HepG2 (cell line): ENCODE measurements around the gene NTMT1. TPM values are rescaled to one million over a fixed set of nuclear protein-coding genes. Genes with fewer than 3 reads are reported as not detected.

ENCODE experiments used
- ARNT2 ChIP-seq: sonication (generic); formaldehyde crosslinking; IDR thresholded peaks from 2 replicates; pipeline ENCODE4 v1.8.0; 2022; ENCODE audit warnings: mild to moderate bottlenecking, low read depth, missing genetic modification reagents, moderate library complexity
- BATF2 ChIP-seq: sonication (generic); formaldehyde crosslinking; IDR thresholded peaks from 2 replicates; pipeline ENCODE4 v1.8.0; 2022; ENCODE audit warnings: mild to moderate bottlenecking, missing genetic modification reagents, moderate library complexity
- EED ChIP-seq: sonication (generic); formaldehyde crosslinking; IDR thresholded peaks from 2 replicates; pipeline ENCODE4 v1.5.0; 2020; ENCODE audit warnings: mild to moderate bottlenecking, missing genetic modification reagents
- HCFC1 ChIP-seq: fragments of 150-350 bp; IDR thresholded peaks from 2 replicates; pipeline ENCODE4 v1.6.1; 2014; ENCODE audit warnings: low read depth, low read length
- KLF9 ChIP-seq: IDR thresholded peaks from 2 replicates; pipeline ENCODE4 v1.6.1; 2016; ENCODE audit warnings: low read depth
- LRRFIP1 ChIP-seq: sonication (generic); formaldehyde crosslinking; conservative IDR thresholded peaks from 2 replicates; pipeline ENCODE4 v1.4.0; 2020; ENCODE audit warnings: missing genetic modification reagents
- MAFK ChIP-seq, 2 experiments: IDR thresholded peaks in 1 of 2; conservative IDR thresholded peaks in 1 of 2; 2 replicates each; pipeline ENCODE4 v1.6.1; 2011; ENCODE audit warnings: improper control_type of control experiment in 2 of 2, low read length in 2 of 2
- MED8 ChIP-seq: sonication (generic); formaldehyde crosslinking; IDR thresholded peaks from 2 replicates; pipeline ENCODE4 v1.8.1; 2023; ENCODE audit warnings: mild to moderate bottlenecking, missing genetic modification reagents; ENCODE audit not compliant: insufficient replicate concordance
- NKX3-1 ChIP-seq: sonication (generic); formaldehyde crosslinking; IDR thresholded peaks from 2 replicates; pipeline ENCODE4 v1.5.0; 2020; ENCODE audit warnings: missing genetic modification reagents
- ONECUT2 ChIP-seq: sonication (generic); formaldehyde crosslinking; IDR thresholded peaks from 2 replicates; pipeline ENCODE4 v1.4.0; 2020; ENCODE audit warnings: missing genetic modification reagents
- POGZ ChIP-seq: sonication (generic); formaldehyde crosslinking; IDR thresholded peaks from 2 replicates; pipeline ENCODE4 v1.4.0; 2020; ENCODE audit warnings: mild to moderate bottlenecking, missing genetic modification reagents
- POLR2AphosphoS5 ChIP-seq: IDR thresholded peaks from 2 replicates; pipeline ENCODE4 v1.6.1; 2012; ENCODE audit warnings: low read depth, low read length
- RELA ChIP-seq: sonication (generic); formaldehyde crosslinking; IDR thresholded peaks from 2 replicates; pipeline ENCODE4 v1.4.0; 2020; ENCODE audit warnings: missing genetic modification reagents
- RORA ChIP-seq: sonication (generic); formaldehyde crosslinking; IDR thresholded peaks from 2 replicates; pipeline ENCODE4 v1.5.0; 2020; ENCODE audit warnings: mild to moderate bottlenecking, missing genetic modification reagents, moderate library complexity
- SATB2 ChIP-seq: sonication (generic); formaldehyde crosslinking; IDR thresholded peaks from 2 replicates; pipeline ENCODE4 v1.5.0; 2020; ENCODE audit warnings: missing genetic modification reagents
- SMARCC2 ChIP-seq: fragments of 450-650 bp; IDR thresholded peaks from 2 replicates; pipeline ENCODE4 v1.6.1; 2017; ENCODE audit warnings: antibody characterized with exemption, mild to moderate bottlenecking
- SP1 ChIP-seq, 2 experiments: fragments of 450-650 bp in 1 of 2; sonication (generic) in 1 of 2; formaldehyde crosslinking in 1 of 2; IDR thresholded peaks; 2 replicates each; pipeline versions ENCODE4 v1.4.0 to v1.6.1; 2016 to 2020; ENCODE audit warnings: missing genetic modification reagents in 1 of 2
- SRF ChIP-seq: IDR thresholded peaks from 2 replicates; pipeline ENCODE4 v1.6.1; 2011; ENCODE audit warnings: mild to moderate bottlenecking, low read depth, low read length, moderate library complexity
- TFAP4 ChIP-seq: sonication (generic); IDR thresholded peaks from 2 replicates; pipeline ENCODE4 v1.6.1; 2016; ENCODE audit warnings: low read depth, borderline replicate concordance
- ZBTB1 ChIP-seq: sonication (generic); formaldehyde crosslinking; IDR thresholded peaks from 2 replicates; pipeline ENCODE4 v1.4.0; 2020; ENCODE audit warnings: missing genetic modification reagents, borderline replicate concordance
- ZNF207 ChIP-seq: fragments of 450-650 bp; IDR thresholded peaks from 2 replicates; pipeline ENCODE4 v1.6.1; 2016; ENCODE audit warnings: antibody characterized with exemption, borderline replicate concordance
- ZNF251 ChIP-seq: sonication (generic); formaldehyde crosslinking; IDR thresholded peaks from 2 replicates; pipeline ENCODE4 v1.9.0; 2021; ENCODE audit warnings: mild to moderate bottlenecking, missing genetic modification reagents
- ZNF260 ChIP-seq: sonication (generic); formaldehyde crosslinking; IDR thresholded peaks from 2 replicates; pipeline ENCODE4 v1.4.0; 2020; ENCODE audit warnings: missing genetic modification reagents, low read depth, mild to moderate bottlenecking, borderline replicate concordance
- ZNF296 ChIP-seq: sonication (generic); formaldehyde crosslinking; conservative IDR thresholded peaks from 2 replicates; pipeline ENCODE4 v1.5.0; 2020; ENCODE audit warnings: mild to moderate bottlenecking, missing genetic modification reagents
- ZNF501 ChIP-seq: sonication (generic); formaldehyde crosslinking; IDR thresholded peaks from 2 replicates; pipeline ENCODE4 v1.5.1; 2020; ENCODE audit warnings: mild to moderate bottlenecking, moderate library complexity, missing genetic modification reagents
- ZNF513 ChIP-seq: sonication (generic); formaldehyde crosslinking; conservative IDR thresholded peaks from 2 replicates; pipeline ENCODE4 v1.5.0; 2020; ENCODE audit warnings: missing genetic modification reagents
- ZNF839 ChIP-seq: sonication (generic); formaldehyde crosslinking; IDR thresholded peaks from 2 replicates; pipeline ENCODE4 v1.4.0; 2020; ENCODE audit warnings: missing genetic modification reagents, mild to moderate bottlenecking, borderline replicate concordance
- polyA plus RNA-seq, 8 experiments: library from polyadenylated mRNA; depleted of rRNA in 3 of 8; stranded (reverse) in 7 of 8; unstranded in 1 of 8; fragments of >200 nt; fragmentation: Illumina TruSeq in 4 of 8; extraction: Trizol in 4 of 8; gene quantifications; 2 replicates each; pipeline versions ENCODE4 v1.2.1 to v1.2.3, GENCODE V29; 2011 to 2016; ENCODE audit warnings: low read depth in 4 of 8, missing spikeins in 1 of 8, mixed read lengths in 1 of 8; ENCODE audit not compliant: insufficient read depth in 1 of 8
- total RNA-seq, 5 experiments: library from RNA; depleted of rRNA; stranded (reverse); fragments of >200 nt; fragmentation: Illumina TruSeq; extraction: Trizol; gene quantifications; 2 replicates each; pipeline ENCODE4 v1.2.3, GENCODE V29; 2016; ENCODE audit warnings: low read depth in 1 of 5

The NTMT1 gene
- total and polyA plus RNA-seq, 2 of the 13 experiments (the other 11 are each of a cell fraction or from before 2014, with no cell fraction given) = 49.1 to 53.8 TPM

GRCh38 chr9:129596541-129597331 is 29.2 kb upstream of the NTMT1 start (continued):
- TF ChIP-seq ZNF513 (no peak), TFAP4 (no peak), ZNF839 (CRISPR knock-in tag) (no peak), ZNF260 (CRISPR knock-in tag) (no peak), ZNF296 (CRISPR knock-in tag) (no peak), MED8 (CRISPR knock-in tag) (no peak), RORA (CRISPR knock-in tag) (no peak), LRRFIP1 (no peak), SP1 (IDR thresholded peaks at IDR 0.05) (no peak), SP1 (CRISPR knock-in tag; IDR thresholded peaks at IDR 0.05) (peak; percentile 57), POGZ (no peak), SMARCC2 (no peak), SRF (no peak), SATB2 (CRISPR knock-in tag) (no peak), ZNF207 (no peak), RELA (no peak), ZBTB1 (no peak), POLR2AphosphoS5 (peak; percentile 79), MAFK (conservative IDR thresholded peaks at IDR 0.05 in 1 of 2, IDR thresholded peaks at IDR 0.05 in 1 of 2; ENCODE audit: low read length in 2 of 2) (no peak), NKX3-1 (CRISPR knock-in tag) (no peak), HCFC1 (no peak), KLF9 (CRISPR knock-in tag) (no peak), ZNF501 (CRISPR knock-in tag) (0 out of 2 replicates have a peak, but pooled peaks have one; percentile 19), ZNF251 (CRISPR knock-in tag) (no peak), ONECUT2 (CRISPR knock-in tag) (no peak), EED (CRISPR knock-in tag) (no peak), BATF2 (CRISPR knock-in tag) (no peak), ARNT2 (CRISPR knock-in tag) (peak; percentile 86)
